HG02571 (cell line): ENCODE results near the gene GBP2.

ENCODE experiments used
- ATAC-seq: cut with Tn5 transposase; IDR thresholded peaks from one replicate; pipeline ENCODE4 v1.9.1; 2021; ENCODE audit warnings: mild to moderate bottlenecking, moderate library complexity; ENCODE audit not compliant: unreplicated experiment

Gene GBP2, protein sequence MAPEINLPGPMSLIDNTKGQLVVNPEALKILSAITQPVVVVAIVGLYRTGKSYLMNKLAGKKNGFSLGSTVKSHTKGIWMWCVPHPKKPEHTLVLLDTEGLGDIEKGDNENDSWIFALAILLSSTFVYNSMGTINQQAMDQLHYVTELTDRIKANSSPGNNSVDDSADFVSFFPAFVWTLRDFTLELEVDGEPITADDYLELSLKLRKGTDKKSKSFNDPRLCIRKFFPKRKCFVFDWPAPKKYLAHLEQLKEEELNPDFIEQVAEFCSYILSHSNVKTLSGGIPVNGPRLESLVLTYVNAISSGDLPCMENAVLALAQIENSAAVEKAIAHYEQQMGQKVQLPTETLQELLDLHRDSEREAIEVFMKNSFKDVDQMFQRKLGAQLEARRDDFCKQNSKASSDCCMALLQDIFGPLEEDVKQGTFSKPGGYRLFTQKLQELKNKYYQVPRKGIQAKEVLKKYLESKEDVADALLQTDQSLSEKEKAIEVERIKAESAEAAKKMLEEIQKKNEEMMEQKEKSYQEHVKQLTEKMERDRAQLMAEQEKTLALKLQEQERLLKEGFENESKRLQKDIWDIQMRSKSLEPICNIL

DNA sequence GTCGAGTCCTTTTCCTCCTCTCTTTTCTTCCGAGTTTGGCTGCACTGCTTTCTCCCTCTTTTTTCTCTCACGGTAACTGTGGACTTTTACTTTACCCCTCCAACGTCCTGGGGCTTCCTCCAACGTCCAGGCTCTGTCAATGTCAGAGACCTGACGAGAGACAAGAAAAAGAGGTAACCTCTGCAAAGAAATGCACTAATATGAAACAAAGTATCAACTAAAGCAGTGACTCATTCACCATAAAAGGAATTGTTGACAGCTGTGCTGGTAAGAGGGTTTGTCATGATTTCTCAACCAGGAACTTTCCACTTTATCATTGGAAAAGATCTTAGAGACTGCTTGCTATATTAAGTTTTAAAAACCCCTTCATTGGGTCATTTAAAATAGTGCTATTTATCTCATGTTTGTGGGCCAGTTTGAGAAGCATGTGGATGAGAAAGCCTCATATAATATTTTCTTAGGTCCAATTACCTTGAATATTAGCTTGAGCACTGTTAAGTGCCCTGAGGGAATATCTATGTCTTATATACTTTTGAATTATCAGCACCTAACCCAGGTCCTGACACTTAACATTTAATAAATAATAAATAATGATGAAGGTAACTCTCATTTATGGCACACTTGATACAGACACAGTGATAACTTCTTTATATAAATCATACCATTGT lies at the start of gene GBP2:
GBP2 (minus strand) TSS at position 202 of the 668 bp plus-strand sequence. CDS start 4,148 bp downstream, outside the sequence.
- peak; percentile 75 for ATAC-seq

DNA sequence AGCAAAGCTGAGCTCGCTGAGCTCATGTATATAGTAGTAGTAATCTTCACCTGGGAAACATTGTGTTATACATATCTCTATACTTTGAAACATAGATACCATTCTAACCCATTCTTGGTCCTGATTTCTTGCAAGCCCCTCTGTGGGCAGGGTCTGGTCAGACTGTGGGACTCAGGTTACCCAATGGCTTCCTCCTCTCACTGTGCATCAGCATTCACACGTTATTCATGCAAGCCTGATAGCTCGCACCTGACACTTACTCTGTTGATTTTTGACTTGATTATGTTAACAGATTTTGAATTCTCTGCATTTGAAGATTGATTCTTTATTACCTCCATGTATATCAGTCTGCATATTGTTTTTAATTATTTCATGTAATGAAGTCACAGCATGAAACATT lies 48.6 kb upstream of the GBP2 start:
- no peak for ATAC-seq

DNA sequence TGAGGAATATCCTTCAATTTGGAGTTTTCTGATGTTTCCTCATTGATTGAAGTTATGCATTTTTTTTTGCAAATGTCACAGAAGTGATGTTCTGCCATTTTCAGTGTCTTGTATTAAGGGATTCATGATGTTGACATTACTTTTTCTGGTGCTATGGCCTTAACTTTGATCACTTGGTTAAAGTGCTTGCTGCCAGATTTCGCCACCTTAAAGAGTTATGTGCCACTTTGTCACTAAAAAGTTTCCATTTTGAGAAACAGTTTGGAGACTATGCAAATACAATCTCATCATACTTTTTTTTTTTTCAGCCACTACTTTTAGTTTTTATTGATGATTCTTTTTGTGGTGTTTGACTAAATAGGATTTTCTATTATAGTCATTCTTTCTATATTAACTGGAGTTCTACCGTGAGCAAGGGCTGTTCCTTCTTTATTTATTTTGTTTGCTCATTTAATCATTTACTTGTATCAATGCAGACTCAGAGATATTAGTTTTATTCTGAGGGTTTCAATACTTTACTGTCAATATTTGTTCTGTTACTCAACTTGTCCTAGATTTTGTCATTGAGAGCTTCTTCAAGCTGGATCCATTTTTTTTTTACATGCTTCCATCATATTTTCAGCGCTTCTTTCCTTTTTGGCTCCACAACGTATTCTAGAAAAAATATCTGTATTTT lies 46.7 kb upstream of the GBP2 start:
- ATAC-seq = no peak

DNA sequence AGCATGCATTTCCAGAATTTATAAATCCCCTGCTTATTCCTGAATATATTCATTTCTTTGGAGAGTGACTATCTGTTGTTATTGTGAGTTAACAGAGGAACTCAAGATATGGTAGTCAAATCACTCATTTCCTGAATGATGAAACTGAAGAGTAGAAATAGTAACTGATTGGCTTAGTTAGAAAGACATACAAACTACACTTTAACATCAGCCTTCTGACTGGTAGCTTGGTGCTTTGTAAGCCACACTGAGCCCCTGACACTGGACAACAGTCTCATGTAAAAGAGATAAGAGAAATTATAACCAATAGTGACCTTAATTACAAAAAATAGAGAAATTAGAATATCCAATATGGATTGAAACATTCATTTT lies 45.1 kb upstream of the GBP2 start:
- no peak for ATAC-seq

DNA sequence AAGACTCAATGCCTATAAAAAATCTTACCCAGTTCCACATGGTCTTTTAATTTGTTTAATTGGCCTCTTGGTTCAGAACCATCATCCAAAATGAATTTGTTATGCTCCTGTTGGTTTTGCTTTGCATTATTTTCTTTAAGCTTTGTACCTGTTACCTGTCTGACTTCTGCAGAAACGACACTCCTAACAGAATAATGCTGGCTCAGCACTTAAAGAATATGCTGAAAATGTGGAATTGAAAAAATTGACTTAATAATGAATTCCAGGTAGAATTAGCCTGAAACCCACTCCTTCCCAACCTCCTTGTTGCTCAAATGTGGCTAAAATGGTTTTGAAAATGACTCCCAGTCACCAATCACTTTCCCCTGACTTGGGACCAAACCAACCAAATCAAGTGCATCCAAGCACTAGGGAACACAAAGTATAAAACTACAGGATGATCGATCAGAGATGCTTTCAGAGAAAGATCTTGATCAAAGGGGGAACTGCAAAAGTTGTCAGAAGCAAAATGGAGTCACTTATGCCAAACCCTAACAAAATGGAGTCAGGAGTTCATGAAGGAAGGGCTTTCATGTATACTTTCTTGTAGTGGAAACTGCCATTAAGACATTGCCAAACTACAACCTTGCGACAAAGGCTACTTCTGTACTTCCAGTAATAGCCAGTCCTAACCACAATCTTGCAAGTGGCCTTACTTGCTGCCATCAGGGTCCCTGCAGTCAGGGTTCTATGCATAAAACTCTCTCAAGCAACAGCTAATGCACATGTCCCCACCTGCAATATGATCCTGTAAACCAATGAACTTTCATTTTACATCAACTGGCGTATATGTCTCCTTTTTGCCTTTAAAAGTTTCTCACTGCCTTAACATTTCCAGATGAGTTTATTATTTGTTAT lies 44.5 kb upstream of the GBP2 start:
- no peak for ATAC-seq

DNA sequence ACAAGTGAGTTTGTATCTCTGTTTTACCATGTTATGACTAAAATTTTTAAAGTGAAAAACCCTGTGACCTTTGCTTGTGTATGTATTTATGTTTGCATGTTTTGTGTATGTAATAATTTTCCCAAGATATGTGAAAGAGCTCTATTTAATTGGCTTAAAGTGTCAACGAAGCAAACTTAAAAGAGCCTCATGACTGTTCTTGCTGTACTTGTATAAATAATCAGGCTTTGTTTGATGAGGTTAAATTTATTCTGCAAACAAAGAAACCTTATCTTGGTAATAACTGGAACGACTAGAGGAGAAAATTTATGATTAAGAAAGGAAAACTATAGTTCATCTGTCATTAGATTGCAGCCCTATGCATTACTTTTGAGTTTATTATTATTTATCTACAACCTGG lies 43.3 kb upstream of the GBP2 start:
- no peak for ATAC-seq

DNA sequence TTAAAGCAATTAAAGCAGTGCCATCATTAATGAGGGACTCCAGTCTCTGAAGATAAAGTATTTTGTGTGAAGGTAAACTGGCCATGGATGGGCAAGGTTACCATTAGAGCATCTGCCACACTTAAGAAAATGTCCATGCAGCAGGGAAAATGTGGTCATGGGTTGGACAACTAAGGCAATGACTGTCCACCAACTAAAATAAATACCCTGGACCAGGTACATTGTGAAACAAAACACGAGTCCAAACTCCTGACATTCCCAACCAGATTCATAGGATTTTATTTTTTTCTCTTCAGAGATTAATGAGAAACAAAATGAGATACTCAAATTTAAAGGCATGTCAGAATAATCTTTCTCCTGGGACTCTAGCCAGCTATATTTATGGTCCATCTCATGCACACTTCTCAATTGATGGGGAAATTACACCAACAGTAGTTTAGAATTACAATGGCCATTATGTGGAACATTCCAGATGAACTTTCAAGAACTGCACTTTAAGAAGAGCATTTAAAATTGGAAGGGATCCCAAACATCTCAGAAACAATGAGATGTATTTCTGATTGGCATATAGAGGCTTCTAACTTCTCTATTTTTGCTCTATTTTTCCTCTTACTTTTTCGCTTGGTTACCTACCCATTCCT lies 41.8 kb upstream of the GBP2 start:
- ATAC-seq = no peak

DNA sequence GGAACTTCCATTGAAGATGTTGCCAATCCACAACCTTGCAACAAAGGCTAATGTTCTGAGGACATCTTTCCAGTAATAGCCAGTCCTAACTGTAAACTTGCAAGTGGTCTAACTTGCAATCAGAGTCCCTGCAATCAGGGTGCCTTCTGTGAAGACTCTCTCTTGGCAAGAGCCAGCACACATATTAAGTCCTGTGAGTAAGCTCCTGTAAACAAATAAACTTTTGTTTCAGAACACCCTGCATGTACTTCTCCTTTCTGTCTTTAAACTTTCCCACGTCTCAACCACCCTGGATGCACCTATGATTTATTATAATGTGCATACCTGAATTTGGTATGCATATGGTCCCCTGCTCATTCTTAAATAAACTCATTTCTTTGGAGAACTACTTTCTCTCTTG lies 40.8 kb upstream of the GBP2 start:
- no peak for ATAC-seq

DNA sequence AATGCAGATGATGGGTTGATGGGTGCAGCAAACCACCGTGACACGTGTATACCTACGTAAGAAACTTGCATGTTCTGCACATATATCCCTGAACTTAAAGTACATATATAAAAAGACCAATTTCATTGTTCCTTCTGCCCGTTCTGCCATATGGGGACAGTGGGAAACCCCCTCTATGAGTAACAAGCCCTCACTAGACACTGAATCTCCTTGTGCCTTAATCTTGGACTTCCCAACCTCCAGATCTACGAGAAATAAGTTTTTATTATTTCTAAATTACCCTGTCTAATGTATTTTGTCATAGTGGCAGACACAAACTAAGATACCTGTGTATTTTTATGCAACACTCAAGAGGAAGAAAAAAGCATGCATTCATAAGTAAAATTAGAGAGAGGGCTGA lies 39.9 kb upstream of the GBP2 start:
- ATAC-seq = no peak

DNA sequence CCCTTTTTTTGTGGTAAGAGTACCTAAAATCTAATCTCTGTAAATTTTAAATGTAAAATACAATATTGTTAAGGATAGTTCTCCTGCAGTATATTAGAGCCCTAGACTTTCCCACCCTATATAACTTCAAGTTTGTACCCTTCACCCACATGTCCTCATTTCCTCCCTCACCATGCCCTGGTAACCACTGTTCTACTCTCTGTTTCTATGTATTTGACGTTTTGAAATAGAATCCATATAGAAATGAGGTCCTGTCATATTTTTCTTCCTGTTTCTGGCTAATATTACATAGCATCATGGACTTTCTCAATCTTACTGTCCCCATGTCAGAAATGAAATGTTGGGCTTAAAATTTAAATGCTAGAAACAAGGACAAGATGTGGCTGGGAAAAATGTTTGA lies 25.1 kb upstream of the GBP2 start:
- ATAC-seq = no peak

DNA sequence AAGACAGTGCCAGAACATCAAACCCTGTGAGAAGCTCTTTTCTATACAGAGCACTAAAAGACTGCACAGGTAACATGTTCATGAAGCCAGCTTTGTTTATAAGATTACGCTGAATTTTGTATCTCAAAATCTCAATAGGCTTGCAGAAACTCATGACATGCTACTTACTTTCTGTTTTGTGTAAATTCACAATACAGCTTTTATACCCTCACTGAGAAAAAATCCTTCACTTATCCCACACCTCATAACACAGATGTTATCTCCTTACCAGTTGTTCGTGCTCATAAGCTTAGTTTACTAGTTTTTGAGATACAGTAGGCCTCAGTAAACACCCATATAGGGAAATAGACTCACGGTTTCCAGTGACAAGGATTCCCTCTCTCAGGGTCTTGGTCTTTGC lies 24.1 kb upstream of the GBP2 start:
- no peak for ATAC-seq

DNA sequence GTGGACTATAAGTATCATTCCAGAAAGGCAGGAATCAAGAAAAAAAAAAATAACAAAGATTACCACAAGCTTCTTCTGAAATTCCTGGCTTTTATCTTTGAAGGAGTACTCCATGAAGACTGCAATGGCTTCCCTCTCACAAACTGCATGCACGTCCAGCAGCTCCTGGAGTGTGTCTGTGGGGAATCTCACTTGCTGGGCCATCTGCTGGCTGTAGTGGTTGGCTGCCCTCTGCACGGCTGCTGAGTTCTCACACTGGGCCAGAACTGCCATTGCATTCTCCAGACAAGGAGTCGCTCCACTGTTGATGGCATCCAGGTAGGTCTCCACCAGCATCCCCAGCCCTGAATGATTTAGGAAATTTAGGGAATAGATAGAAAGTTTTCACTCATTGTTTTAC lies 23.3 kb upstream of the GBP2 start:
- no peak for ATAC-seq

DNA sequence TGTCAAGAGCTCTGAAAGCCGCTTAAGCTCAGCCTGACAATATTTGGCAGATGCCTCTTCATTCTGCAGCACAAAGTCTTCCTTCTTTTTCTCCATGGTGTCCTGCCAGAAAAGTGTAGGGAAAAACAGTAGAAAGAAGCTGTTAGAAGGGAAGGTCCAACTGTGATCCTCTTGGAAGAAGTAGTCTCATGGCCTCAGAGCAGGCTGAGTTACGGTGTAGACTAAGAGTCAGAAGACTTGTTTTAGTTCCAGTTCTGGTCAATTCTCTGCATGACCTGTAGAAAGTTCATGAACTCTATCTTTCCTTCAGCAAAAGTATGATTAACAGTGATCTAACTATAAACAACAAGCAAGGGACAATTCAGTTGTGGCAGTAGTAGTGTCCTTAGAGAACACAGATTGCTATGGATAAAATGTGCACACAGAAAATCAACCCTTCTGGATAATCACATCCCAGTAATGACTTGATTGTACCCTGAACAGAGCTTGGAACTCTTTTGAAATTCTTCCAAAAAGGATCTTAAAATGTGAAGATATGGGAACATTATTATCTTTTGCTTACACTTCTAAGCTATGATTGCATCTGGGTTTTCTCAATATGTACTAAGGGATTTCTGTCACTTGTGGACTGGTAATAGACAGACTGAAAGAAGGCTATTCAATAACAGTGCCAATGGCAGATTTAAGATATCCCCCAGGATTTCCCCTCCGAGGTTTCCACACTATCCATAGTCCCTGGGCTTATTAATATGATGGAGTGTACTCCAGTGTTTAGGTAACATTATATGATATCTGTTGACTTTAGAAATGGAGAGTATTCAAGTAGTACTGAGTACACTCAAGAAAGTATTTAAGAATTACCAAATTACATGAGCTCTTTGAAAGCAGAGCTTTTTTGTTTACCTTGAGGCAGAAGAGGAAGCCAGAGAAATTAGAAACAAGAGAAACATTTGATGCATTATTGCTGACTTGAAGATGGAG lies 22.1 kb upstream of the GBP2 start:
- no peak for ATAC-seq

DNA sequence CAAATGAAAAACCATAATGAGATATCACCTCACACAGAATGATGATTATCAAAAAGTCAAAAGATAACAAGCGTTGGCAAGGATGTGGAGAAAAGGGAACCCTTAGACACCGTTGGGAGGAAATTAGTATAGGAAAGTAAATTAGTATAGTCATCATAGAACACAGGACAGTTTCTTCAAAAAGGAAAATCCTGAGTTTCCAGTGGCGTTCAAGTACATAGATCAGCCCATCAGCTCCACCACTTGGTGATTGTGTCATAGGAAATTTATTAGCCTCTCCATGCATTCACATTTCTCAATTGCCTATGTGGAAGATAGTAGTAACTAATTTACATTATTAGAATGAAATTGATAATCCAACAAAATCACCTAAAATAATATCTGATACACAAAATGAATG lies 20.8 kb upstream of the GBP2 start:
- no peak for ATAC-seq

DNA sequence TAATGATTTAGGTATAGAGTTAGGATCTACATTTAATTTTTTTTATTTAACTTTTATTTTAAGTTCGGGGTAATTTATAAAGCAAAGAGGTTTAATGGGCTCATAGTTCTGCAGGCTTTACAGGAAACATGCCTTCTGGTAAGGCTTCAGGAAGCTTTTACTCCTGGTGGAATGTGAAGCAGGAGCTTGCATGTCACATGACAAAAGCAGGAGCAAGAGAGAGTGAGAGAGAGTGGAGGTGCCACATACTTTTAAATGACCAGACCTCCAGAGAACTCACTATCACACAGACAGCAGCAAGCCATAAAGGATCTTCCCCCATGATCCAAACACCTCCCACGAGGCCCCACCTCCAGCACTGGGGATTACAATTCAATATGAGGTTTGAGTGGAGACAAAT lies 17.6 kb upstream of the GBP2 start:
- ATAC-seq = no peak

DNA sequence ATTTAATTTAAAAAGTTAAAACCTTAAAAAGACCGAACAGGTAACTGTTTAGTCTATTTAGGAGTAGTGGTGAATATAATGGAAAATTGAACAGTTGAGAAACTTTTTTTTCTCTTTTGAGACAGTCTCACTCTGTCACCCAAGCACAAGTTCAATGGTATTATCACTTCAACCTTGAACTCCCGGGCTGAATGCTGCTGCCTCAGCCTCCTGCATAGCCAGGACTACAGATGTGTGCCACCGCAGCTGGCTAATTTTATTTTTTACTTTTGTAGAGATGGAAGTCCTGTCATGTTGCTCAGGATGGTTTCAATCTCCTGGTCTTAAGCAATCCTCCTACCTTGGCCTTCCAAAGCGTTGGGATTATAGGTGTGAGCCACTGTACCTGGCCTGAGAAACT lies 16.2 kb upstream of the GBP2 start:
- no peak for ATAC-seq

DNA sequence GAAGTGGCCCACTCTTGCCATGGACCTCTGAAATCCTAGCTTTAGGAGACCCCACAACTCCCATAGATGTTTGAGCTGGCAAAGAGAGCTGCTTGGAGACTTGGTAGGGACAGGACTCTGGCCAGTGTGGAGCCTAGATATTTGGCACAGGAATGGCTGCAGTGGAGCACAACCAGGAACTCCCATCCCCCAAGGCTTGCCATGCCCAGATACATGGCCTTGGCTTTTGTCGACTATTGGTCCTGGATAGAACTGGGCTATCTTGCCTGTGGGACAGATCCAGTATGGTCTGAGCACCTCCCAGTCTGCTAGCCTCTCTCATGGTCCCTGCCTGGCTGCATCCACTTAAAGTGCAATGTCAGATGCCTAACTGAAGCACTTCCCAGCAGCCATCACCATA lies 7.8 kb upstream of the GBP2 start:
- no peak for ATAC-seq

DNA sequence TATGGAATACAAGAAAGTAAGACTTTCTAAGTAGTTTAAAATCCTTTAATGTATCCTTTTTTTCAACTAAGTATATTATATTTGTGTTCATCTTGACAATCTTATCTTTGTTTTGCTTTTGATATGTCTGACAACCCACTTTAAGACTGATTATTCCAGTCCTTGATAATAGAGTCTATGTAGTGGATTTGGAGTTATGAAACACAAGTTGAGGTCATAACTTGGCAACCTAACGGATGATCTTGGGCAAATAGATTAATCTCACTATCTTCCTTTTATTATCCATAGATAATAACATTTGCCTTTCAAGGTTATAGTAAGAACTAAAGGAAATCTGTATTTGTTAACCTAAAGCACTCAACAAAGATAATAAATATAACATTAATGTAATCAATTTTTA lies 4.8 kb upstream of the GBP2 start:
- no peak for ATAC-seq

DNA sequence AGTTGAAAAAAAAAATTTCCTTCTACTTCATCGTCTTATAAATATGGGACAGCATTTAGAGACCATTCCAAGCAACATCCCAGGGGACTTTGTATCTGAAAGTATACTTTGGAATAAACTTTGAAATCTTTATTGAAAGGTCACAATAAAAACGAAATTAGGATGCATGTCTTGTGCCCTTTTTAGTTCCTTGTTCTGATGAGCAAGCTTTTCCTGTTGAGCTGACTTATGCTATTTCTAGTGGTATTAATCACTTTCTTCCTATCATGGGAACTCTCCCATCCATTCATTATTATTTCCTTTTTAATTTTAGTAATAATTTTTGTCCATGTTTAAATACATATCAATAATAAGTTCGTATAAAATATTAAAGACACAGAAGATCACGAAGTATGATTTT lies 4.0 kb upstream of the GBP2 start:
- no peak for ATAC-seq
